VCaP (cell line): Measurements from ENCODE around the gene KIFC1.
"Not testable (repeated sequence)": the region's sequence is repeated elsewhere in the genome, so short reads cannot be mapped to it uniquely, and the experiment has no call there.

Source experiments
- H3K27ac ChIP-seq: fragments of 450-650 bp; 2 replicates; pipeline ENCODE4 v1.5.1; 2017
- TF ChIP-seq, protein P1 (sequence below): fragments of 450-650 bp; conservative IDR thresholded peaks from 2 replicates; pipeline ENCODE4 v1.5.1; 2017; ENCODE audit warnings: mild to moderate bottlenecking, moderate library complexity

Gene KIFC1, protein sequence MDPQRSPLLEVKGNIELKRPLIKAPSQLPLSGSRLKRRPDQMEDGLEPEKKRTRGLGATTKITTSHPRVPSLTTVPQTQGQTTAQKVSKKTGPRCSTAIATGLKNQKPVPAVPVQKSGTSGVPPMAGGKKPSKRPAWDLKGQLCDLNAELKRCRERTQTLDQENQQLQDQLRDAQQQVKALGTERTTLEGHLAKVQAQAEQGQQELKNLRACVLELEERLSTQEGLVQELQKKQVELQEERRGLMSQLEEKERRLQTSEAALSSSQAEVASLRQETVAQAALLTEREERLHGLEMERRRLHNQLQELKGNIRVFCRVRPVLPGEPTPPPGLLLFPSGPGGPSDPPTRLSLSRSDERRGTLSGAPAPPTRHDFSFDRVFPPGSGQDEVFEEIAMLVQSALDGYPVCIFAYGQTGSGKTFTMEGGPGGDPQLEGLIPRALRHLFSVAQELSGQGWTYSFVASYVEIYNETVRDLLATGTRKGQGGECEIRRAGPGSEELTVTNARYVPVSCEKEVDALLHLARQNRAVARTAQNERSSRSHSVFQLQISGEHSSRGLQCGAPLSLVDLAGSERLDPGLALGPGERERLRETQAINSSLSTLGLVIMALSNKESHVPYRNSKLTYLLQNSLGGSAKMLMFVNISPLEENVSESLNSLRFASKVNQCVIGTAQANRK

DNA sequence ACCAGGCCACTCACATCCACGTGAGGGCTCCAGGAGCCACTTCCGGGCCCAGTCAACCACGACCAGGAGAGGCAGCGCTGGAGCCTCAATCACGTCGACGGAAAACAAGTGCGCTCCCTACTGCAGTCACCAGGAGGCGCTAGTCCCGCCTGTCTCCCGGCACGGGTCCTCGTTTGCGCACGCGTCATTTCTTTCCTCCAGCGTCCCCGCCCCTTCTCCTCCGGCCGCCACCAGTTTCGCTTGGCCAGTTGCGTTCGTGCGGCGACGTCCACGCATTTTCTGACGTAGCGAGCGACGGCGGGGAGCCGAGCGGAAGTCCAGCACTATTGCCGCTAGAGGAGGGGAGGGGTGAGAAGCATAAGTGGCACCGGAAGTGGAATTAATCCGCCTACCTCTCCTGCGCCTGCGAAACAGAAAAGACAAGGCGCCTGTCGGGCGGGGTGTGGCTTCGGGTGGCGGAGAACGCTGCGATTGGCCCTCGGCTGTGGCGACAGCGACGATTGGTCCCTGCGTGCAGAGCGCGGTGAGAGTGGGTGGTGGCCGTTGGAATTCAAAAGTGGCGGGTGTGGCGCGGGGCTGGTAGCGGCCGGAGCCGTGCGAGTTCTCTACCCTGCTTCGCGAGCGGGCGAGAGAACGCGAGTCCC lies at the start of gene KIFC1:
Gene KIFC1 (plus strand): TSS at position 546 of the 644 bp plus-strand sequence. CDS start 163 bp downstream, outside the sequence.
- TF ChIP-seq, protein P1, sequence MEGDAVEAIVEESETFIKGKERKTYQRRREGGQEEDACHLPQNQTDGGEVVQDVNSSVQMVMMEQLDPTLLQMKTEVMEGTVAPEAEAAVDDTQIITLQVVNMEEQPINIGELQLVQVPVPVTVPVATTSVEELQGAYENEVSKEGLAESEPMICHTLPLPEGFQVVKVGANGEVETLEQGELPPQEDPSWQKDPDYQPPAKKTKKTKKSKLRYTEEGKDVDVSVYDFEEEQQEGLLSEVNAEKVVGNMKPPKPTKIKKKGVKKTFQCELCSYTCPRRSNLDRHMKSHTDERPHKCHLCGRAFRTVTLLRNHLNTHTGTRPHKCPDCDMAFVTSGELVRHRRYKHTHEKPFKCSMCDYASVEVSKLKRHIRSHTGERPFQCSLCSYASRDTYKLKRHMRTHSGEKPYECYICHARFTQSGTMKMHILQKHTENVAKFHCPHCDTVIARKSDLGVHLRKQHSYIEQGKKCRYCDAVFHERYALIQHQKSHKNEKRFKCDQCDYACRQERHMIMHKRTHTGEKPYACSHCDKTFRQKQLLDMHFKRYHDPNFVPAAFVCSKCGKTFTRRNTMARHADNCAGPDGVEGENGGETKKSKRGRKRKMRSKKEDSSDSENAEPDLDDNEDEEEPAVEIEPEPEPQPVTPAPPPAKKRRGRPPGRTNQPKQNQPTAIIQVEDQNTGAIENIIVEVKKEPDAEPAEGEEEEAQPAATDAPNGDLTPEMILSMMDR = peak; percentile 100
- H3K27ac ChIP-seq = peak within 1 kb of the TSS; percentile 89

DNA sequence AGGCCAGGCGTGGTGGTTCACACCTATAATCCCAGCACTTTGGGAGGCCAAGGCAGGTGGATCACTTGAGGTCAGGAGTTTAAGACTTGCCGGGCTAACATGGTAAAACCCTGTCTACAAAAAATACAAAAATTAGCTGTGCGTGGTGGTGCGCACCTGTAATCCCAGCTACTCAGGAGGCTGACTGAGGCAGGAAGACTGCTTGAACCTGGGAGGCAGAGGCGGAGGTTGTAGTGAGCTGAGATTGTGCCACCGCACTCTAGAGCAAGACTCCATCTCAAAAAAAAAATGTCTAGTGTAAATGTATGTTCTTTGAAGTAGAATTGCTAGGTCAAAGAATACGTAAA lies 48.0 kb upstream of the KIFC1 start:
- H3K27ac ChIP-seq = not testable (repeated sequence)

DNA sequence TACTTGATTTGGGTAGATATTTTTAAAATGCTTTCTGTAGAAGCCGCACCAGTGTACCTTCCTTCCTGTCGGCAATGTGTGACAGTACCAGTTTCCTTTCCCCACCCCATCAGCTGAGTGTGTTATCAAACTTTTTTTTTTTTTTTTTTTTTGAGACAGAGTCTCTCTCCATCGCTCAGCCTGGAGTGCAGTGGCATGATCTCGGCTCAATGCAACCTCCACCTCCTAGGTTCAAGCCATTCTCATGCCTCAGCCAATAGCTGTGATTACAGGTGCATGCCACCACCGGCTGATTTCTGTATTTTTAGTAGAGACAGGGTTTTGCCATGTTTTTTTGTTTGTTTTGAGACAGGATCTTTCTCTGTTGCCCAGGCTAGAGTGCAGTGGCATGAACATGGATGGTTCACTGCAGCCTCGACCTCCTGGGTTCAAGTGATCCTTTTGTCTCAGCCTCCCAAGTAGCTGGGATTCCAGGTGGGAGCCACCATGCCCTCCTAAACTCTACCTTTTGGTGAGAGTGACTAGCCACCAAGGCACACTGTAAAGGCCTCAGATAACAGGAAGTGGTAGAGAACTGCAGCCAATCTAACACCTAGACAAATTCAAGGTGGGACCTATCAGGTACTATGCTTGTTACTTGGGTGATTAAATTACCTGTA lies 47.5 kb upstream of the KIFC1 start:
- TF ChIP-seq, protein P1 = no peak
- H3K27ac ChIP-seq = peak overlapping the region; percentile 69; the same call in 1 of the 2 replicates

DNA sequence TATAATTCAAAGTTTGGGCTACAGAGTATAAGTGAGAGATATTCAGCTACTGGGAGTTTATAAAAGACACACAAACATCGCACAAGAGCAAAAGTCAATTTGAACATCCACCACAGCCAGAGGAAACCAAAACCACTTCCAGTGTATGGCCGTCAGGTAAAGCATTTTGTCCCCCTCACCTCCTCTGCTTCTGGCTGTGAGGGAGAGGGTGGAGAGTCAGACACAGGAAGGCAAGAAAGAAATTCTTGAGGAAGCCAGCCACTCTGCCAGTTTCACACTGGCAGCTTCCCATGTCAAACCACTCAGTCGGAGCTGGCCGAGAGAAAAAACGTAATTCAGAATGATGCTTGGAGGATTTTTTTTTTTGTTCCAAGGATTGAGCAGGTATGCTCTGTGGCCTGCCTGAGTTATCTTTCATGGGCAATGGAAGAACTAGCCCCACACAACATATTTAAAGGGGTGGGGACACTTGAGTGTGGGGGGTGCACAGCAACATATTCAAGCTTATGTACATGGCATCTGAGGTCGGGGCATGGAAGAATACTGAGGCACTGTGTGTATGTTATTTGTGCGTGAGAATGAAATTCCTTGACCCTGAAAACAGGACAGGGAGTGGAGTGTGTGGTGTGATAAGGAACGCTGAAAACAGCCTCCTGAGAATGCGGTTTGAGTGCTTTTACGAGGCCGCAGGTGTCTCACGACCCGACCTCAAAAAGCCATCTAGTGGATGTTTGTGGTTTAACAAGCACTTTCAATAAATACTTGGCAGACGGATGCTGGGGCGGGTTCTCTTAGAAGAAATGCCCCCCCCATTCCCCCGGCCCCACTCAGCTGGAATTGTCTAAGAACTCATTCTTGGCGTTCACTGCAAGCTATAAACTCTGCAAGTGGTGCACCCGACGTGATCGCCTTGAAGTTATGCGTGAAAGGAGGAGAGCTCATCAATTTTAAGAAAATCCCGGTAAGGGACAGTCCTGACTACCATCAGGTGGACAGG lies 46.6 kb upstream of the KIFC1 start:
- peak overlapping the region; percentile 69 for H3K27ac ChIP-seq
- TF ChIP-seq, protein P1 = peak; percentile 85

DNA sequence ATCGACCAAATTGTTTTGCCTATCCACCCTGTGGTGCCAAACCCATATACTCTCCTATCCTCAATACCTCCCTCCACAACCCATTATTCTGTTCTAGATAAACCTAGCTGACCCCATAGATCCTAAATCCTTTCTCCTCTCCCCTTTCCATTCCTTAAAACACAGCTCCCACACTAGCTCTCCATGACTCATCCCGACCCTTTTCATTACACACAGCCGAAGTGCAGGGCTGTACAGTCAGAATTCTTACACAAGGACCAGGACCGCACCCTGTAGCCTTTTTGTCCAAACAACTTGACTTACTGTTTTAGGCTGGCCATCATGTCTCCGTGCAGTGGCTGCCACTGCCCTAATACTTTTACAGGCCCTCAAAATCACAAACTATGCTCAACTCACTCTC lies 44.7 kb upstream of the KIFC1 start:
- not testable (repeated sequence) for H3K27ac ChIP-seq

DNA sequence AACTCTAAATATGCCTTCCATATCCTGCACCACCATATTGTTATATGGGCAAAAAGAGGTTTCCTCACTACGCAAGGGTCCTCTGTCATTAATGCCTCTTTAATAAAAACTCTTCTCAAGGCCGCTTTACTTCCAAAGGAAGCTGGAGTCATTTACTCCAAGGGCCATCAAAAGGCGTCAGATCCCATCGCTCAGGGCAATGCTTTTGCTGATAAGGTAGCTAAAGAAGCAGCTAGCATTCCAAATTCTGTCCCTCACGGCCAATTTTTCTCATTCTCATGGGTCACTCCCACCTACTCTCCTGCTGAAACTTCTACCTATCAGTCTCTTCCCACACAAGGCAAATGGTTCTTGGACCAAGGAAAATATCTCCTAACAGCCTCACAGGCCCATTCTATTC lies 43.8 kb upstream of the KIFC1 start:
- peak overlapping the region; percentile 74 for H3K27ac ChIP-seq
- TF ChIP-seq, protein P1 = no peak

DNA sequence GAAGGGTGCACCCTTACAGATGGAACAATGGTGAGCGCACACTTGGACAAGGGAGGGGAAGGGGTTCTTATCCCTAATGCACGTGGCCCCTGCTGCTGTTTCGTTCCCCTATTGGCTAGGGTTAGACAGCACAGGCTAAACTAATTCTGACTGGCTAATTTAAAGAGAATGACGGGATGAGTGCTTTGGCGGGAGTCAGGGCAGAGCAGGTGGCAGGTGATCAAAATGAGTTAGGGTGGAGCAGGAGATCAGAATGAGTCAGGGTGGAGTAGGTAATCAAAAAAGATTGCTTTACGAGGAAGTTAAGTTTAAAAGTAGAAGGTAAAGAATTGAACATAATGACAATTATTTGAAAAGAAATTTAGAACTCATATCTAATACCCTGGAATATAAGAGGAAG lies 35.8 kb upstream of the KIFC1 start:
- H3K27ac ChIP-seq = not testable (repeated sequence)

DNA sequence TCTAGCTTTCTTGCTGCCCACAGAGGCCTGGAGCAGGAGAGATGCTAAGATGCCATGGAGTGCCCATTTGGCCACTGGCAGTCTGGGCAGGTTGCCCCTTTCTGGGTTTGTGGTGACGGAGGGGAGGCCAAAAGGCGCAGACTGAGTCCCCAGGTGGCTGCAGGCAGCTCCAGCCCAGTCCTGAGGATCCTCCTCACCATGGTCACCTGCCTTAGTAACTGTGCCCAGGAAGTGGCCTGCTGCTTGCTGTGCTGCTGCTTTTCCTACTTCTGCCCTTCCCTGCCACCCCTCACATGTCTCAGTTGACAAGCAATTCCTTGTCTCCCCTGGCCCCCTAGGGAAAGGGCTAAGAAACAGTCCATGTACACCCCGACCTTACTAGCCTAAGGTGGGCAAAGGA lies 35.3 kb upstream of the KIFC1 start:
- TF ChIP-seq, protein P1 = no peak
- no peak overlapping the region for H3K27ac ChIP-seq

DNA sequence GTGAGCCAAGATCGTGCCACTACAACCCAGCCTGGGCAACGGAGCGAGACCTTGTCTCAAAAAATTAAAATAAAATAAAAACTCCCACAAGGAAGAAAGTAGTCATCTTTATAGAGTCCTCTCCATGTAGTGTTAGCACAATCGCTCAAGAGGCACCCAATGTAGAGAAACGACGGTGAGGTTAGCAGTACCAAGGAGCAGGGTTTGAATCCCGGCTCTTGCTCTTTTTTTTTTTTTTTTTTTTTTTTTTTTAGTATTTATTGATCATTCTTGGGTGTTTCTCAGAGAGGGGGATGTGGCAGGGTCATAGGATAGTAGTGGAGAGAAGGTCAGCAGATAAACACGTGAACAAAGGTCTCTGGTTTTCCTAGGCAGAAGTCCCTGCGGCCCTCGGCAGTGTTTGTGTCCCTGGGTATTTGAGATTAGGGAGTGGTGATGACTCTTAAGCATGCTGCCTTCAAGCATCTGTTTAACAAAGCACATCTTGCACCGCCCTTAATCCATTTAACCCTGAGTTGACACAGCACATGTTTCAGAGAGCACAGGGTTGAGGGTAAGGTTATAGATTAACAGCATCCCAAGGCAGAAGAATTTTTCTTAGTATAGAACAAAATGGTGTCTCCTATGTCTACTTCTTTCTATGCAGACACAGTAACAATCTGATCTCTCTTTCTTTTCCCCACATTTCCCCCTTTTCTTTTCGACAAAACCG lies 34.3 kb upstream of the KIFC1 start:
- H3K27ac ChIP-seq = not testable (repeated sequence)
